Measurements from ENCODE around the gene TMEM94.

TMEM94 gene

DNA sequence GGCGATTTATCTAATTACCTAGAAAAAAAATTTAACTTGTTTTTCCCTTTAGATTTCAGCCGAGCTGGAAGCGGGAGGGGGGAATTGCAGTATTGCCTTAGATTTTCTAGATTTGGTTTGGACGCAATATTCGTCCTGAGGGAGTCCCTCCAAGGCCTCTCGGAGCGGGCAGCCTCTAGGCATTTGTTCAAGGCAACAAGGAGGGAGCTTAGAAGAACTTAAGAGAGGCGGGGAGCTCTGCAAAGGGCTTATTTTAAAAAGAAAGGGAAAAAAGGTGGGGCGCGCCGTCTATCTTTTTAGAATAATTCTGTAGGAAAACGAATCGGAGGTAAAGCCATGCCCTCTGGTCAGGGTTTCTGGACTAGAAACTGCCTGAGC lies 407 bp upstream of the TMEM94 start:
- H3K27me3 ChIP-seq (ENCODE audit: insufficient read depth, low read depth, severe bottlenecking), result no peaks in the 10 kb centered on the region
- peak overlapping the region; percentile 87 for H3K27ac ChIP-seq
- H3K36me3 ChIP-seq, result no peaks in the 10 kb centered on the region
- no peak for DNase-seq
- H3K9me3 ChIP-seq (ENCODE audit: severe bottlenecking), result no peaks in the 10 kb centered on the region
- TF ChIP-seq, protein P1, sequence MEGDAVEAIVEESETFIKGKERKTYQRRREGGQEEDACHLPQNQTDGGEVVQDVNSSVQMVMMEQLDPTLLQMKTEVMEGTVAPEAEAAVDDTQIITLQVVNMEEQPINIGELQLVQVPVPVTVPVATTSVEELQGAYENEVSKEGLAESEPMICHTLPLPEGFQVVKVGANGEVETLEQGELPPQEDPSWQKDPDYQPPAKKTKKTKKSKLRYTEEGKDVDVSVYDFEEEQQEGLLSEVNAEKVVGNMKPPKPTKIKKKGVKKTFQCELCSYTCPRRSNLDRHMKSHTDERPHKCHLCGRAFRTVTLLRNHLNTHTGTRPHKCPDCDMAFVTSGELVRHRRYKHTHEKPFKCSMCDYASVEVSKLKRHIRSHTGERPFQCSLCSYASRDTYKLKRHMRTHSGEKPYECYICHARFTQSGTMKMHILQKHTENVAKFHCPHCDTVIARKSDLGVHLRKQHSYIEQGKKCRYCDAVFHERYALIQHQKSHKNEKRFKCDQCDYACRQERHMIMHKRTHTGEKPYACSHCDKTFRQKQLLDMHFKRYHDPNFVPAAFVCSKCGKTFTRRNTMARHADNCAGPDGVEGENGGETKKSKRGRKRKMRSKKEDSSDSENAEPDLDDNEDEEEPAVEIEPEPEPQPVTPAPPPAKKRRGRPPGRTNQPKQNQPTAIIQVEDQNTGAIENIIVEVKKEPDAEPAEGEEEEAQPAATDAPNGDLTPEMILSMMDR (IDR thresholded peaks at IDR 0.05; ENCODE audit: low read depth, low read length), result no peak
- H3K4me3 ChIP-seq (ENCODE audit: low read depth, low read length), result peak overlapping the region; percentile 72

DNA sequence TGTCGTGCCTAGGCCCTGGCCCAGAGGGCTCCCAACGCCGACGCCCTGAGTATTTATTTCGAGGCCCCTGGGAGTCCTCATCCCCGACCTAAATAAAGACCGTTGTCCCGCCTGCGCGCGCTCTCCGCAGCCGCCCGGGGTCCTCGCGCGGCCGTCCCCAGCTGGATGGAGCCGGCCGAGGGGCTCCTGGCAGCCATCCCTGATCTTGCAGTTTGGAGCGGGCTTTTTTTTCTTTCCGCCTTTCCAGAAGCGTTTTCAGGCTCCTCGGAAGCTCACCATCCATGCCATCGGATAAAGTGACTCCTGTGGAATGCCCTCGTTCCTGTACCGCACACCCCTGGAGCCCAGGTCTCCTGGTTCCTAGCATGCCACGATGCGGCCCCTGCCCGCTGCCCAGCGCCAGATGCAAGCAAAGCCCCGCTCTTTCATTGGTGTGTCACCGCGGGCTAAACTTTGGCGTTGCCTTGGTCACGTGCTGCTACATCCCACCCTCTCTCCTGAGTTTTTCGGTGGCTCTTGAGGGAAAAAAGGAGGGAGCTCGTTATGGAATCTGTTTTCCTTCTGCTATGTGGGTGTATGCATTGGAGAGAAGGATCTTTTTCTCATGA lies 716 bp downstream of the TMEM94 start:
- Histone ChIP-seq H3K9me3 (ENCODE audit: severe bottlenecking) (no peaks in the 10 kb centered on the region), H3K27ac (peak overlapping the region; percentile 87), H3K27me3 (ENCODE audit: insufficient read depth, low read depth, severe bottlenecking) (no peaks in the 10 kb centered on the region), H3K4me3 (ENCODE audit: low read depth, low read length) (peak overlapping the region; percentile 72), H3K36me3 (no peaks in the 10 kb centered on the region)
- TF ChIP-seq, protein P1 (IDR thresholded peaks at IDR 0.05; ENCODE audit: low read depth, low read length), result no peak
- peak; percentile 72 for DNase-seq

DNA sequence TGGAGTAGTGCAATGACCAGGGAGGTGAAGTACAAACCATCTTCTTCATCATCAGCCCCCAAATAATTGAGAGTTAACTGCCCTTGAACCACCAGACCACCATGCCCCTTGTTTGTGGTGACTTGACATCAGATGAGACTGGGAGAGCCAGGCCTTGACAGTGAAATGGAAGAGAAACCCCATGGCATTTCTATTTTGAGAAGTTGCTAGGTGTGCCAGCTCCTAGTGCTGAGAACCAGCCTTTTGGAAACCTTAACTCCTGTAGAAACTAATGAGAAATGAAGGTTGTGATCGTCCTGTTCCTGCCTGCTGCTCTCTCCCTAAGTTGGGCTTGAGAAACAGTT lies 2.8 kb downstream of the TMEM94 start:
- H3K4me3 ChIP-seq (ENCODE audit: low read depth, low read length), result no peak overlapping the region

DNA sequence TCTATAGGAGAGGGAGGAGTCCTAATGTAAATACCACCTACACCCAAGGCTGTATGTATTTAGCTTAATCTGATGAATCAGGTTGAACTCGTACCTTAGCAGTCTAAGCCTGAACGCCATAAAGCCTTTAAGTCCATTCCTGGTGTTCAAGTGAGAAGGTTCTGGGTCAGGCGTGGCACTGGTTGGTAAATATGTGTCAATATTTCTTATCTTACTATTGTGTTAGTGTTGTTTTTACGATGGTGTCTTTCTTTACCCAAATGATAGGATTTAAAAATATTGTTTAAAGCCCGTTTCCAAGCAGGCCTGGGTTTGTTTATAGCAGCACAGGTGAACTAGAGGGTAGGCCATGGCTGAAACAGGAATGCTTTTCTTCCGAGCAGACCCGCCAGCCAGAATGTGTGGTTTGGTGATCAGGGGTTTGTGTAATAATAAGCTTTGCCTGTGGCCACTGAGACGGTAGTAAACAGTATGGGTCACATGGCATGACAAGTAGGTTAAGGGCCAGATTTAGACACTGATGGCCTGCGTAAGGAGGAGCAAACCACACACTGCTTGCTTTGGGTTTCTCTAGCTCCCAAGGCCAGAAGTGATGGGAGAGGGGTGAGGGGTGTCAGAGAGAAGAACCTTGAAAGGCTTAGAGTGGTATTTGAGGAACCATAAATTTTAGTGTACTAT lies 3.3 kb downstream of the TMEM94 start:
- Histone ChIP-seq H3K36me3 (peaks cover under 1% of the 10 kb centered on the region; the same call in 1 of the 2 replicates), H3K9me3 (ENCODE audit: severe bottlenecking) (no peaks in the 10 kb centered on the region), H3K27me3 (ENCODE audit: insufficient read depth, low read depth, severe bottlenecking) (no peaks in the 10 kb centered on the region), H3K27ac (peak overlapping the region; percentile 35), H3K4me3 (ENCODE audit: low read depth, low read length) (no peak overlapping the region)
- TF ChIP-seq, protein P1 (IDR thresholded peaks at IDR 0.05; ENCODE audit: low read depth, low read length), result no peak
- no peak for DNase-seq

More for the DNA sequence above, 2.8 kb downstream of the TMEM94 start:
- Histone ChIP-seq H3K27me3 (ENCODE audit: insufficient read depth, low read depth, severe bottlenecking) (no peaks in the 10 kb centered on the region), H3K27ac (peak overlapping the region; percentile 35; the same call in 1 of the 2 replicates), H3K9me3 (ENCODE audit: severe bottlenecking) (no peaks in the 10 kb centered on the region), H3K36me3 (no peaks in the 10 kb centered on the region)
- TF ChIP-seq, protein P1 (IDR thresholded peaks at IDR 0.05; ENCODE audit: low read depth, low read length), result no peak
- no peak for DNase-seq

DNA sequence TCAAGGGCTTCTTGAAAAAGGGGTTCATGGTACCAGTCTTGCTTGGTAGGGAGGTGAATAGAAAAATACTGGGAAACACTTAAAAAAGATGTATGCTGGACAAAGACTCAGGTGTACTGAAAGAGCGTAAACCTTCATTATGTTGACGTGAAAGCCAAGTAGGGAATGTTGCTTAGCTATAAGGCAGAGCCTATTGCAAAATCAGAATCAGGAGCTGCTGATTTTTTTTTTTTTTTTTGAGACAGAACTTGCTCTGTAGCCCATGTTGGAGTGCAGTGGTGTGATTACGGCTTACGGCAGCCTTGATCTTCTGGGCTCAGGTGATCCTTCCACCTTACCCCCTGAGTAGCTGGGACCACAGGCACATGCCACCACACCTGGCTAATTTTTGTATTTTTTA lies 3.9 kb downstream of the TMEM94 start:
- Histone ChIP-seq H3K9me3 (ENCODE audit: severe bottlenecking) (no peaks in the 10 kb centered on the region), H3K27me3 (ENCODE audit: insufficient read depth, low read depth, severe bottlenecking) (no peaks in the 10 kb centered on the region), H3K27ac (no peak overlapping the region), H3K36me3 (peaks cover 4% of the 10 kb centered on the region; the same call in 1 of the 2 replicates), H3K4me3 (ENCODE audit: low read depth, low read length) (no peak overlapping the region)
- TF ChIP-seq, protein P1 (IDR thresholded peaks at IDR 0.05; ENCODE audit: low read depth, low read length), result no peak
- no peak for DNase-seq

Measured in WERI-Rb-1 (cell line).